SKM-1 (cell line): ENCODE data around the gene USP50.
"Not testable (repeated sequence)": the region's sequence is repeated elsewhere in the genome, so short reads cannot be mapped to it uniquely, and the experiment has no call there.

Source experiments
- DNase-seq: peaks from one replicate; lab custom pipeline; 2025; ENCODE audit not compliant: unreplicated experiment; lab: John Stamatoyannopoulos, UW

USP50 gene

GRCh38 chr15:50505656-50506055, 40.8 kb downstream of the USP50 start:
- not testable (repeated sequence) for DNase-seq

- no peak for DNase-seq
Measured at GRCh38 chr15:50503144-50503543, 43.3 kb downstream of the USP50 start.

DNA sequence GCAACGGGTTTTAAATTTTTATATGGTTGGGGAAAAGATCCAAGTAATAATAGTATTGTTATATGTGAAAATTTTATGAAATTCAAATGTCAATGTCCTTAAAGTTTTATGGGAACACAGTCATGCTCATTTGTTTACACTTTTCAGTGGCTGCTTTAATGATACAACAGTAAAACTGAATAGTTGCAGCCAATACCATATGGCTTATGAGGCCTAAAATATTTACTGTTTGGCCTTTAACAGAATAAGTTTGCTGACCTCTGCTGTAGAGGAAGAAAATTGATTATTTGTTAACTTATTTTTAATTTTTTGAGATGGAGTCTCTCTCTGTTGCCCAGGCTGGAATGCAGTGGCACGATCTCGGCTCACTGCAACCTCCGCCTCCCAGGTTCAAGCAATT, 44.7 kb downstream of the USP50 start:
- DNase-seq, result no peak

GRCh38 chr15:50500352-50500751, 46.1 kb downstream of the USP50 start:
- DNase-seq, result no peak

GRCh38 chr15:50496692-50497091, 49.8 kb downstream of the USP50 start:
- no peak for DNase-seq

- not testable (repeated sequence) for DNase-seq
Measured at GRCh38 chr15:50494547-50494946, 51.9 kb downstream of the USP50 start.

GRCh38 chr15:50493625-50494024, 52.8 kb downstream of the USP50 start:
- no peak for DNase-seq

DNA sequence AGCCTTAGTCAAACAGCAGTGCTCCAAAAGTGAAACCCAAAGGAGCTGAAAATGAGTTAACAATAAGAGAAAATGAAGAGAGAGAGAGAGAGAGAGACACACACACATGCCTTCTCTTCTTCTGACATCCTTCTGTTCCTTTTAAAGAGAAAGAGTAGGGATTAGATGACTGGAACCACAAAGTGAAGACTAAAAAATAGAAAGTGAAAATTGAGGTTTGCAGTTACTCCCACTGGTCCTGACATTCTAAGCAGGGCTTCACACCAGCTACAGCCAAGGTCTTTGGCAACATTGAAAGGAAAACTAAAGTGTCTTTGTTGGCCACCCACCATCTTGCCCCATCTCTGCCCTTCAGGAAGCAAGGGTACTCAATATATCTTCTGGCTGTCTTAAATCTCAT, 59.2 kb downstream of the USP50 start:
- DNase-seq, result no peak

GRCh38 chr15:50485389-50485788, 61.1 kb downstream of the USP50 start:
- DNase-seq, result no peak

DNA sequence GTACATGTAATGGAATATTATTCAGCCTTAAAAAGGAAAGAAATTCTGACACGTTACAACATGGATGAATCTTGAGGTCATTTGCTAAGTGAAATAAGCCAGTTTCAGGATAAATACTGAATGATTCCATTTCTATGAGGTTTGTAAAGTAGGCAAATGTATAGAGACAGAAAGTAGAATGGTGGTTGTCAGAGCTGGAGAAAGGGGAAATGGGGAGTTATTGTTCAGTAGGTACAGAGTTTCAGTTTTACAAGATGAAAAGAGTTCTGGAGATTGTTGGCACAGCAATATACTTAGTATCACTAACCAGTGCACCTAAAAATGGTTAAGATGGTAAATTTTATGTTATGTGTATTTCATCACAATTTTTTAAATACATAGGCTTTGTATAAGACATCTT, 61.7 kb downstream of the USP50 start:
- no peak for DNase-seq

GRCh38 chr15:50476143-50476542, 70.3 kb downstream of the USP50 start:
- DNase-seq, result no peak

- DNase-seq, result no peak
Measured at GRCh38 chr15:50471072-50471471, 75.4 kb downstream of the USP50 start.

- DNase-seq, result no peak
Measured at GRCh38 chr15:50463423-50464358, 82.8 kb downstream of the USP50 start.

DNA sequence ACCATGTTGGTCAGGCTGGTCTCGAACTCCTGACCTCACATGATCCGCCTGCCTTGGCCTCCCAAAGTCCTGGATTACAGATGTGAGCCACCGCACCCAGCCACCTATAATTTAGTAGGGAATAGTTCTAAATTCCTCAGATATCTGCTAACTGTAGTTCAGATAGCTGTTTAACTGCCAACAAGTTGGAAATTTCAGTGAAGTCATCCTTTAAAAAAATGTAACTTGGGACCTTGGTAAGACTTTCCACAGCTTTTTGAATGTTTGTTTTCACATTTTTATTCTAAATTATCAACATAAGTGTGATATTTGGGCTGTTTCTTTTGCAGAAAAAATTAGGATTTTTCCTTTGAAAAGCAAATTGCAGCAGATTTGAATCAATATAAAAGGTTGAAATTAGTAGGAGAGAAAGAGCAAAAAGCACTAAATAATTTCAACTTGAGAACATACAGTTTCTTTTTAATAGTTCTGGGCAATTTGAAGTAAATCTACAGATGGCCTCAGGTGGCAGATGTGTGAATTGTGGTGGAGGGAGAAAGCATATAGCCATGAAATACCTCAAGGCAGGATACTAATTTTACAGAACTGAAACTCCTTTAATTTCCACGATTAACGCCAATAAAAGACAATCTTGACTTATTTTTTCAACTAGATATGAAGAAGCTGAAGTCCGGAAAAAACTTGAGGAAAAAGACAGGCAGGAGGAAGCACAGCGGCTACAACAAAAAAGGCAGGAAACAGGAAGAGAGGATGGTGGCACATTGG, 87.9 kb downstream of the USP50 start:
- no peak for DNase-seq

GRCh38 chr15:50452927-50453326, 93.5 kb downstream of the USP50 start:
- no peak for DNase-seq
